H1 (cell line): Measurements from ENCODE around the gene ODC1. TPM values are rescaled to one million over a fixed set of nuclear protein-coding genes. Genes with fewer than 3 reads are reported as not detected.

Experiments used
- GABPA ChIP-seq: IDR thresholded peaks from 2 replicates; pipeline ENCODE4 v1.6.1; 2011; ENCODE audit warnings: mild to moderate bottlenecking, low read length, moderate library complexity, borderline replicate concordance; ENCODE audit not compliant: insufficient read depth
- RAD21 ChIP-seq, 2 experiments: IDR thresholded peaks in 1 of 2; conservative IDR thresholded peaks in 1 of 2; 2 replicates each; pipeline ENCODE4 v1.6.1; 2011; ENCODE audit warnings: low read depth in 2 of 2, low read length in 2 of 2, improper control_type of control experiment in 1 of 2, inconsistent platforms in 1 of 2, mild to moderate bottlenecking in 1 of 2, moderate library complexity in 1 of 2
- polyA plus RNA-seq, 7 experiments: library from polyadenylated mRNA; depleted of rRNA in 3 of 7; stranded (reverse) in 5 of 7; unstranded in 2 of 7; fragments of >200 nt in 5 of 7; fragments of 200-250 nt in 2 of 7; gene quantifications; 1 replicate in 5 of 7; 2 replicates in 1 of 7; 4 replicates in 1 of 7; pipeline versions ENCODE4 v1.2.1 to v1.2.3, GENCODE V29; 2011 to 2013; ENCODE audit warnings: missing spikeins in 2 of 7, mixed read lengths in 2 of 7
- total RNA-seq: library from RNA; stranded (reverse); fragmentation: NEBNext Ultra II Directional; extraction: Animal tissue kit (Norgen Biotek cat#: 25700); gene quantifications from 2 replicates; pipeline ENCODE4 v1.2.1, GENCODE V29; 2021

Gene ODC1
- total and polyA plus RNA-seq, 2 of the 8 experiments (the other 6 are each of a cell fraction or from before 2014, with no cell fraction given) = 57.2 to 76.7 TPM

GRCh38 chr2:10486091-10486490 is 38.0 kb upstream of the ODC1 start (continued):
- TF ChIP-seq RAD21 (IDR thresholded peaks at IDR 0.05 in 1 of 2, conservative IDR thresholded peaks at IDR 0.05 in 1 of 2; ENCODE audit: low read depth in 2 of 2, low read length in 2 of 2) (no peak), GABPA (no peak)
